IMR-90 (cell line): ENCODE results near the gene MALL. TPM values are rescaled to one million over a fixed set of nuclear protein-coding genes. Genes with fewer than 3 reads are reported as not detected.
"Not testable (repeated sequence)": the region's sequence is repeated elsewhere in the genome, so short reads cannot be mapped to it uniquely, and the experiment has no call there.

Experiments used
- ATAC-seq: fragments of 200-7000 bp; cut with Tn5 transposase; 2 replicates; pipeline ENCODE4 v1.9.1; 2020; ENCODE audit warnings: low read depth, mild to moderate bottlenecking, moderate library complexity
- BruUV-seq: library from RNA; stranded (reverse); fragments of 400-500 nt; replicated peaks from 2 replicates; lab custom pipeline; 2021; lab: Mats Ljungman, UMichigan
- CTCF ChIA-PET: fragments of 300-600 bp; formaldehyde crosslinking; extraction: SDS; loops from one replicate; lab custom pipeline; 2021; ENCODE audit warnings: antibody characterized with exemption; lab: Yijun Ruan, JAX
- POLR2A ChIA-PET: fragments of 300-600 bp; sonication (Branson Sonifier 250); formaldehyde crosslinking; loops from one replicate; lab custom pipeline; 2022; ENCODE audit warnings: antibody characterized with exemption; ENCODE audit not compliant: unreplicated experiment; lab: Charles Lee
- DNase-seq: peaks from one replicate; pipeline ENCODE4 v3.0.0; 2013
- H2AFZ ChIP-seq: replicated peaks from 2 replicates; pipeline ENCODE3; 2013; ENCODE audit warnings: low read length, mild to moderate bottlenecking; ENCODE audit not compliant: poor library complexity
- H2AK5ac ChIP-seq: 2 replicates; pipeline ENCODE4 v1.6.1; 2013; ENCODE audit warnings: low read depth, low read length, inconsistent platforms
- H2AK9ac ChIP-seq: replicated peaks from 2 replicates; pipeline ENCODE3; 2013; ENCODE audit warnings: mild to moderate bottlenecking, low read depth, low read length, moderate library complexity; ENCODE audit not compliant: poor library complexity
- H2BK120ac ChIP-seq: 2 replicates; pipeline ENCODE4 v1.6.1; 2013; ENCODE audit warnings: low read depth, low read length, inconsistent platforms
- H2BK15ac ChIP-seq: 3 replicates; pipeline ENCODE4 v1.6.1; 2013; ENCODE audit warnings: low read depth, low read length, inconsistent platforms
- H2BK20ac ChIP-seq: 2 replicates; pipeline ENCODE4 v1.6.1; 2013; ENCODE audit warnings: low read depth, mild to moderate bottlenecking, inconsistent platforms, low read length, moderate library complexity
- H2BK5ac ChIP-seq: 2 replicates; pipeline ENCODE4 v1.6.1; 2013; ENCODE audit warnings: mild to moderate bottlenecking, low read depth, low read length, inconsistent platforms; ENCODE audit not compliant: poor library complexity, severe bottlenecking
- H3K14ac ChIP-seq: replicated peaks from 2 replicates; pipeline ENCODE4 v1.6.1; 2013; ENCODE audit warnings: low read depth, low read length, inconsistent platforms
- H3K18ac ChIP-seq: 2 replicates; pipeline ENCODE4 v1.6.1; 2013; ENCODE audit warnings: low read depth, low read length, control low read depth
- H3K23ac ChIP-seq: 2 replicates; pipeline ENCODE4 v1.6.1; 2013; ENCODE audit warnings: low read depth, low read length, inconsistent platforms
- H3K27ac ChIP-seq: 2 replicates; pipeline ENCODE4 v1.5.1; 2013; ENCODE audit warnings: mild to moderate bottlenecking, control low read depth, low read length; ENCODE audit not compliant: insufficient read depth
- H3K27me3 ChIP-seq: 2 replicates; pipeline ENCODE4 v1.6.1; 2013; ENCODE audit warnings: low read length; ENCODE audit not compliant: control insufficient read depth, insufficient read depth
- H3K36me3 ChIP-seq: 2 replicates; pipeline ENCODE4 v1.6.1; 2013; ENCODE audit warnings: low read length, mixed read lengths; ENCODE audit not compliant: control insufficient read depth, insufficient read depth
- H3K4ac ChIP-seq: 2 replicates; pipeline ENCODE4 v1.6.1; 2013; ENCODE audit warnings: low read depth, low read length, inconsistent platforms
- H3K4me1 ChIP-seq: 2 replicates; pipeline ENCODE4 v1.6.1; 2013; ENCODE audit warnings: low read length, mixed read lengths; ENCODE audit not compliant: control insufficient read depth, insufficient read depth
- H3K4me2 ChIP-seq: 2 replicates; pipeline ENCODE4 v1.6.1; 2013; ENCODE audit warnings: low read depth, mild to moderate bottlenecking, control low read depth, low read length, moderate library complexity
- H3K4me3 ChIP-seq: 2 replicates; pipeline ENCODE4 v1.5.1; 2013; ENCODE audit warnings: low read depth, mild to moderate bottlenecking, control low read depth, low read length, moderate library complexity; ENCODE audit not compliant: insufficient read depth
- H3K56ac ChIP-seq: 2 replicates; pipeline ENCODE4 v1.6.1; 2013; ENCODE audit warnings: low read length, inconsistent platforms; ENCODE audit not compliant: insufficient read depth; ENCODE audit errors: extremely low read depth
- H3K79me1 ChIP-seq, 2 experiments: 2 replicates each; pipeline ENCODE4 v1.6.1; 2013; ENCODE audit warnings: low read length in 2 of 2, inconsistent platforms in 1 of 2, low read depth in 1 of 2
- H3K9ac ChIP-seq: 2 replicates; pipeline ENCODE4 v1.6.1; 2013; ENCODE audit warnings: low read depth, low read length, control low read depth
- H3K9me1 ChIP-seq: 2 replicates; pipeline ENCODE4 v1.6.1; 2013; ENCODE audit warnings: low read length, inconsistent platforms; ENCODE audit not compliant: insufficient read depth
- H3K9me3 ChIP-seq: 2 replicates; pipeline ENCODE4 v1.6.1; 2013; ENCODE audit warnings: low read length; ENCODE audit not compliant: control insufficient read depth, insufficient read depth
- H4K20me1 ChIP-seq: 2 replicates; pipeline ENCODE4 v1.6.1; 2013; ENCODE audit warnings: low read length, inconsistent platforms; ENCODE audit not compliant: insufficient read depth
- H4K5ac ChIP-seq: 2 replicates; pipeline ENCODE4 v1.6.1; 2013; ENCODE audit warnings: mild to moderate bottlenecking, low read depth, low read length, control low read depth
- H4K8ac ChIP-seq, 2 experiments: 2 replicates each; pipeline ENCODE4 v1.6.1; 2013; ENCODE audit warnings: low read depth in 2 of 2, low read length in 2 of 2, control low read depth in 1 of 2, inconsistent platforms in 1 of 2
- H4K91ac ChIP-seq: 2 replicates; pipeline ENCODE4 v1.6.1; 2013; ENCODE audit warnings: low read depth, low read length, inconsistent platforms; ENCODE audit not compliant: insufficient read depth
- WGBS, 2 experiments: methylation state at CpG; one replicate each; pipeline versions ENCODE4 v1.1.5 to v1.1.7; 2013; ENCODE audit warnings: missing lambda C conversion rate in 2 of 2; ENCODE audit not compliant: insufficient read length in 1 of 2; ENCODE audit errors: extremely low coverage in 2 of 2; 5-methylcytosine and 5-hydroxymethylcytosine counted together
- dilution Hi-C: fragments of 300-500 bp; cut with HindIII; formaldehyde crosslinking; loops from one replicate; pipeline ENCODE4 v1.14.3; 2018; ENCODE audit warnings: low sequenced_read_pairs; ENCODE audit not compliant: unreplicated experiment
- in situ Hi-C: fragments of 300-500 bp; cut with MboI; formaldehyde crosslinking; loops from 3 replicates; pipeline ENCODE4 v1.14.3; 2019; ENCODE audit warnings: low sequenced_read_pairs, inconsistent platforms, mixed read lengths
- intact Hi-C: fragments of 100-400 bp; cut with micrococcal nuclease; formaldehyde crosslinking; loops from 2 replicates; pipeline ENCODE4 v1.10.0; 2022
- polyA plus RNA-seq, 3 experiments: library from polyadenylated mRNA; depleted of rRNA; stranded (reverse); fragments of >200 nt; gene quantifications; 2 replicates each; pipeline ENCODE4 v1.2.3, GENCODE V29; 2012; ENCODE audit warnings: low replicate concordance in 1 of 3
- total RNA-seq: library from RNA; depleted of rRNA; stranded (reverse); fragments of >200 nt; gene quantifications from 2 replicates; pipeline ENCODE4 v1.2.3, GENCODE V29; 2012

MALL gene
- total and polyA plus RNA-seq, 2 of the 4 experiments (the other 2 are of a cell fraction) = 1.6 TPM

DNA sequence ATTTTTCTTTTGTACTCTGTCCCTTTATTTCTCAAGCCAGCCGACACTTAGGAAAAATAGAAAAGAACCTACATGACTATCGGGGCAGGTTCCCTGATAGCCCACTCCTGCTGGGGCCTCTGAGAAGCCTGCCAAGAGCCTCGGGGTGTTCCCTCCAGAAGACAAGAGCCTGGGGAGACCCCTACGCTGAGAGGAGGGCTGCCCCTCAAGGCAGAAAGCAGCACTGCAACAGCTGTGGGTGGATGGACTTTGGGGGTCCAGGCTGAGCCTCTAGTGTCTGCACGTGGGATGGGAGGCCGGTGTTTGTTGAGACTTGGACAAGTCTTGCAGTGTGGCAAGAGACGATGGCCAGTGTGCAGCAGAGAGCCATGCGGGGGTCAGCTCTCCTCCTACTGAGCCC lies 32.5 kb downstream of the MALL start:
- BruUV-seq, H2BK120ac ChIP-seq, ATAC-seq, H3K27ac ChIP-seq, H3K4me3 ChIP-seq, H2BK15ac ChIP-seq, H2BK5ac ChIP-seq, H2AK5ac ChIP-seq, H3K9me3 ChIP-seq, H3K36me3 ChIP-seq, dilution Hi-C loops, H3K23ac ChIP-seq, H3K9ac ChIP-seq, H2AK9ac ChIP-seq, H3K4ac ChIP-seq, POLR2A ChIA-PET, H3K9me1 ChIP-seq, H2BK20ac ChIP-seq, H4K91ac ChIP-seq, intact Hi-C loops, in situ Hi-C loops, H4K20me1 ChIP-seq, H3K14ac ChIP-seq, H3K4me2 ChIP-seq, H2AFZ ChIP-seq, DNase-seq, CTCF ChIA-PET, H3K56ac ChIP-seq, H3K18ac ChIP-seq, H4K5ac ChIP-seq, H3K4me1 ChIP-seq, H3K27me3 ChIP-seq, H4K8ac ChIP-seq, H3K79me1 ChIP-seq: not testable (repeated sequence)
- no CpG with 5 or more reads among the region's 8 CpGs for WGBS, 2 experiments

DNA sequence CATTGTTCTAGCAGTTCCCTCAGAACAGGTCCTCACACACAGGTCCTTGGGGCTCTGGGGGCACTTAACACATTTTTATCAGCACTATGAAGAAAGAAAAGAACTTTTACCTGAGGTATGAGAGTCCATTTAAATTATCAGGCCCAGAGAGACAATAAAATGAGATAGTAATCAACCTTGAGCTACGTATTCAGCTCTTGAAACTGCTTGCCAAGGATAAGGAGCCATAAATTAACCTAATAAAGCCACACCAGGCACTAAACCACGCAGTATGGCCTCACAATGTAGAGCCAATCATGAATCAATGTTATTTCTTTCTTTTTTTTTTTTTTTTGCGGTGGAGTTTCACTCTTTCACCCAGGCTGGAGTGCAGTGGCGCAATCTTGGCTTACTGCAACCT lies 37.5 kb downstream of the MALL start:
- intact Hi-C loops, in situ Hi-C loops, H4K91ac ChIP-seq, H3K79me1 ChIP-seq, H3K23ac ChIP-seq, H3K4me2 ChIP-seq, H4K5ac ChIP-seq, H2BK120ac ChIP-seq, dilution Hi-C loops, ATAC-seq, H2AK9ac ChIP-seq, DNase-seq, H3K27me3 ChIP-seq, H3K9ac ChIP-seq, H3K27ac ChIP-seq, H2AFZ ChIP-seq, H3K4me3 ChIP-seq, H3K36me3 ChIP-seq, H4K8ac ChIP-seq, H3K9me3 ChIP-seq, H4K20me1 ChIP-seq, H3K4me1 ChIP-seq, H3K4ac ChIP-seq, H3K14ac ChIP-seq, H2BK5ac ChIP-seq, BruUV-seq, H3K9me1 ChIP-seq, H2BK20ac ChIP-seq, CTCF ChIA-PET, POLR2A ChIA-PET, H2AK5ac ChIP-seq, H3K18ac ChIP-seq, H3K56ac ChIP-seq, H2BK15ac ChIP-seq: not testable (repeated sequence)
- WGBS, 2 experiments = no CpG with 5 or more reads among the region's 4 CpGs
